NCI-H345 (cell line): Measurements from ENCODE around the gene WFIKKN2.

Experiments
- DNase-seq: peaks from one replicate; lab custom pipeline; 2025; lab: John Stamatoyannopoulos, UW

Gene WFIKKN2

GRCh38 chr17:50808888-50809287 lies 26.5 kb upstream of the WFIKKN2 start:
- DNase-seq = no peak

- no peak for DNase-seq
Measured at GRCh38 chr17:50813583-50813982, 21.8 kb upstream of the WFIKKN2 start.

GRCh38 chr17:50815400-50815799 lies 20.0 kb upstream of the WFIKKN2 start:
- DNase-seq = no peak

GRCh38 chr17:50816271-50816670 lies 19.1 kb upstream of the WFIKKN2 start:
- DNase-seq = no peak

- no peak for DNase-seq
Measured at GRCh38 chr17:50816771-50817751, 18.3 kb upstream of the WFIKKN2 start.

GRCh38 chr17:50817838-50818237 lies 17.5 kb upstream of the WFIKKN2 start:
- no peak for DNase-seq

GRCh38 chr17:50818261-50818660 lies 17.1 kb upstream of the WFIKKN2 start:
- DNase-seq = no peak

- DNase-seq = no peak
Measured at GRCh38 chr17:50818921-50819657, 16.3 kb upstream of the WFIKKN2 start.

GRCh38 chr17:50820651-50821050 lies 14.7 kb upstream of the WFIKKN2 start:
- no peak for DNase-seq

GRCh38 chr17:50822550-50822949 lies 12.8 kb upstream of the WFIKKN2 start:
- no peak for DNase-seq

GRCh38 chr17:50824429-50824828 lies 11.0 kb upstream of the WFIKKN2 start:
- no peak for DNase-seq

- DNase-seq = no peak
Measured at GRCh38 chr17:50825188-50825587, 10.2 kb upstream of the WFIKKN2 start.

- no peak for DNase-seq
Measured at GRCh38 chr17:50828508-50829170, 6.7 kb upstream of the WFIKKN2 start.

GRCh38 chr17:50829332-50829731 lies 6.1 kb upstream of the WFIKKN2 start:
- DNase-seq = no peak

GRCh38 chr17:50830352-50830751 lies 5.0 kb upstream of the WFIKKN2 start:
- no peak for DNase-seq

GRCh38 chr17:50830994-50831393 lies 4.4 kb upstream of the WFIKKN2 start:
- DNase-seq = no peak

- DNase-seq = no peak
Measured at GRCh38 chr17:50831471-50831928, 3.9 kb upstream of the WFIKKN2 start.

GRCh38 chr17:50832267-50832863 lies 3.0 kb upstream of the WFIKKN2 start:
- no peak for DNase-seq

- no peak for DNase-seq
Measured at GRCh38 chr17:50832864-50833381, 2.5 kb upstream of the WFIKKN2 start.

- no peak for DNase-seq
Measured at GRCh38 chr17:50833510-50834428, 1.6 kb upstream of the WFIKKN2 start.
